GM23338 (cell line): Measurements from ENCODE around the gene SH3BP5.

Experiments
- CREB1 ChIP-seq: fragments of 250-450 bp; sonication (Bioruptor Pico); IDR thresholded peaks from 2 replicates; pipeline ENCODE4 v1.5.0; 2020; ENCODE audit warnings: low read depth, mild to moderate bottlenecking, moderate library complexity
- CTCF ChIP-seq, 2 experiments: fragments of 200-600 bp in 1 of 2; sonication (generic) in 1 of 2; conservative IDR thresholded peaks; 2 replicates each; pipeline versions ENCODE4 v1.5.1 to v1.6.1; 2016 to 2017; ENCODE audit warnings: antibody characterized with exemption in 2 of 2, low read depth in 2 of 2, mild to moderate bottlenecking in 2 of 2, moderate library complexity in 1 of 2
- ETS1 ChIP-seq: IDR thresholded peaks from 2 replicates; pipeline ENCODE4 v1.6.1; 2016; ENCODE audit warnings: antibody characterized with exemption
- EZH2 ChIP-seq: fragments of 200-600 bp; sonication (generic); IDR thresholded peaks from one replicate; pipeline ENCODE4 v1.8.0; 2017; ENCODE audit warnings: antibody characterized with exemption, mild to moderate bottlenecking, low read depth; ENCODE audit not compliant: unreplicated experiment
- EZH2phosphoT487 ChIP-seq: fragments of 200-600 bp; sonication (generic); IDR thresholded peaks from one replicate; pipeline ENCODE4 v1.8.1; 2018; ENCODE audit warnings: antibody characterized with exemption; ENCODE audit not compliant: unreplicated experiment
- POLR2AphosphoS5 ChIP-seq: IDR thresholded peaks from 2 replicates; pipeline ENCODE4 v1.6.1; 2016; ENCODE audit warnings: antibody characterized with exemption, low read depth
- REST ChIP-seq: IDR thresholded peaks from one replicate; pipeline ENCODE4 v1.6.1; 2018; ENCODE audit warnings: antibody characterized with exemption; ENCODE audit not compliant: unreplicated experiment
- ZNF114 ChIP-seq: fragments of 250-450 bp; sonication (Bioruptor Pico); IDR thresholded peaks from 2 replicates; pipeline ENCODE4 v1.5.0; 2020; ENCODE audit warnings: mild to moderate bottlenecking, moderate library complexity
- ZNF331 ChIP-seq: fragments of 250-450 bp; sonication (Bioruptor Pico); IDR thresholded peaks from 2 replicates; pipeline ENCODE4 v1.5.0; 2020; ENCODE audit warnings: low read depth, mild to moderate bottlenecking, moderate library complexity
- ZNF462 ChIP-seq: fragments of 250-450 bp; sonication (Bioruptor Pico); IDR thresholded peaks from 2 replicates; pipeline ENCODE4 v1.5.0; 2020; ENCODE audit warnings: mild to moderate bottlenecking, moderate library complexity

- TF ChIP-seq CTCF (conservative IDR thresholded peaks at IDR 0.05; ENCODE audit: low read depth in 2 of 2) (no peak), EZH2phosphoT487 (no peak), CREB1 (CRISPR knock-in tag) (no peak), POLR2AphosphoS5 (no peak), REST (no peak), EZH2 (no peak), ETS1 (no peak), ZNF114 (no peak), ZNF462 (CRISPR knock-in tag) (no peak), ZNF331 (CRISPR knock-in tag) (no peak)
Observed at GRCh38 chr3:15316998-15317435, 15.4 kb downstream of the SH3BP5 start.
